Common myeloid progenitor, CD34-positive (primary cell): ENCODE data around the gene METTL21A.
"Not testable (repeated sequence)": the region's sequence is repeated elsewhere in the genome, so short reads cannot be mapped to it uniquely, and the experiment has no call there.

Experiments
- CTCF ChIA-PET: fragments of 350-600 bp; sonication (Branson Sonifier 250); formaldehyde crosslinking; loops from one replicate; lab custom pipeline; 2021; ENCODE audit warnings: antibody characterized with exemption; lab: Charles Lee
- POLR2A ChIA-PET: fragments of 350-600 bp; sonication (Branson Sonifier 250); formaldehyde crosslinking; loops from one replicate; lab custom pipeline; 2021; ENCODE audit warnings: antibody characterized with exemption; lab: Charles Lee
- DNase-seq, 3 donors: peaks; one replicate each; pipeline versions ENCODE4 v3.0.0 to v3.0.0-alpha.2; 2013
- H3K27ac ChIP-seq, 2 experiments: 1 replicate in 1 of 2; 2 replicates in 1 of 2; pipeline ENCODE4 v1.7.0; 2013; ENCODE audit warnings: inconsistent platforms in 2 of 2, low read length in 2 of 2, mild to moderate bottlenecking in 2 of 2, low read depth in 1 of 2, moderate library complexity in 1 of 2; ENCODE audit not compliant: severe bottlenecking in 2 of 2, insufficient read depth in 1 of 2, poor library complexity in 1 of 2
- H3K27me3 ChIP-seq, 5 experiments: replicated peaks in 2 of 5; 1 replicate in 3 of 5; 2 replicates in 2 of 5; pipeline versions ENCODE4 v1.6.1 to v1.7.0; 2013; ENCODE audit warnings: low read length in 4 of 5, mild to moderate bottlenecking in 2 of 5, moderate library complexity in 2 of 5, inconsistent platforms in 1 of 5; ENCODE audit not compliant: insufficient read depth in 5 of 5, control insufficient read depth in 4 of 5
- H3K36me3 ChIP-seq, 4 experiments: 1 replicate in 2 of 4; 2 replicates in 2 of 4; pipeline versions ENCODE4 v1.6.1 to v1.7.0; 2013; ENCODE audit warnings: low read length in 3 of 4, control low read depth in 1 of 4, mild to moderate bottlenecking in 1 of 4; ENCODE audit not compliant: control insufficient read depth in 4 of 4, insufficient read depth in 4 of 4
- H3K4me1 ChIP-seq, 4 experiments: 1 replicate in 3 of 4; 2 replicates in 1 of 4; pipeline versions ENCODE4 v1.6.1 to v1.7.1; 2013; ENCODE audit warnings: low read length in 3 of 4, mild to moderate bottlenecking in 3 of 4, control low read depth in 1 of 4, inconsistent platforms in 1 of 4, moderate library complexity in 1 of 4; ENCODE audit not compliant: control insufficient read depth in 4 of 4, insufficient read depth in 4 of 4; ENCODE audit errors: control extremely low read depth in 1 of 4
- H3K4me3 ChIP-seq, 7 experiments: 1 replicate in 4 of 7; 2 replicates in 3 of 7; pipeline versions ENCODE4 v1.5.1 to v1.7.0; 2013; ENCODE audit warnings: mild to moderate bottlenecking in 7 of 7, low read length in 6 of 7, moderate library complexity in 6 of 7, inconsistent platforms in 2 of 7, low read depth in 2 of 7, control low read depth in 1 of 7; ENCODE audit not compliant: insufficient read depth in 4 of 7, control insufficient read depth in 1 of 7; ENCODE audit errors: extremely low read depth in 1 of 7
- H3K9me3 ChIP-seq, 5 experiments: 1 replicate in 4 of 5; 2 replicates in 1 of 5; pipeline versions ENCODE4 v1.6.1 to v1.7.1; 2013; ENCODE audit warnings: low read length in 4 of 5, mild to moderate bottlenecking in 2 of 5, inconsistent platforms in 1 of 5, low read depth in 1 of 5, moderate library complexity in 1 of 5; ENCODE audit not compliant: control insufficient read depth in 4 of 5, insufficient read depth in 2 of 5; ENCODE audit errors: control extremely low read depth in 1 of 5
- WGBS: methylation state at CpG from one replicate; pipeline ENCODE4 v1.1.5; 2013; ENCODE audit not compliant: insufficient coverage; 5-methylcytosine and 5-hydroxymethylcytosine counted together

METTL21A gene

DNA sequence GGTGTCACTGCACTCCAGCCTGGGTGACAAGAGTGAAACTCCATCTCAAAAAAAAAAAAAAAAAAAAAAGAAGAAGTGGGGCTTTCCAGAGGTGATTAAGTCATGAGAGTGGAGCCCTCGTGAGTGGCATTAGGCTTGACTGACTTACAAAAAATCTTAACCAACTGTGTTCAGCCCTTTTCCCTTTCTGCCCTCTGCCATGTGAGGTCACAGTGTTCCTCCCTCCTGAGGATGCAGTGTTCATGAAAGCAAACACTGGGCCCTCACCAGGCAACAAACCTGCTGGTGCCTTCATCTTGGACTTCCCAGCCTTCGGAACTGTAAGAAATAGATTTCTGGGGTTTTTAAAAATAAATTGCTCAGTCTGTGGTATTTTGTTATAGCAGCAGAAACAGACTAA lies 37.0 kb upstream of the METTL21A start:
- POLR2A ChIA-PET = no interaction called here

GRCh38 chr2:207660994-207661393 lies 35.8 kb upstream of the METTL21A start:
- CTCF ChIA-PET = interaction anchor here (1.0 kb wide), 1 partner anchor 33 kb away, joined by 4 read pairs; no protein-coding TSS in a partner anchor
- Histone ChIP-seq H3K27ac (no peak overlapping the region), H3K36me3 (no peaks in the 10 kb centered on the region), H3K4me1 (no peaks in the 10 kb centered on the region), H3K9me3 (no peaks in the 10 kb centered on the region), H3K27me3 (no peaks in the 10 kb centered on the region), H3K4me3 (no peak overlapping the region)
- DNase-seq = no peak
- 100% methylated on average over 3 of the region's 7 CpGs for WGBS
- POLR2A ChIA-PET = interaction anchor here (0.7 kb wide), 1 partner anchor 691 kb away, joined by 4 read pairs; no protein-coding TSS in a partner anchor

More for the DNA sequence above, 37.0 kb upstream of the METTL21A start:
- no peaks in the 10 kb centered on the region for H3K27me3 ChIP-seq
- peak; percentile 44 to 77 (median 76) for DNase-seq
- H3K27ac ChIP-seq = no peak overlapping the region
- no peak overlapping the region for H3K4me3 ChIP-seq
- H3K36me3 ChIP-seq = no peaks in the 10 kb centered on the region
- 80% methylated on average over 2 of the region's 2 CpGs for WGBS
- H3K4me1 ChIP-seq = peaks cover 0 to 2% (median 0%) of the 10 kb centered on the region in 4 experiments
- CTCF ChIA-PET = no interaction called here
- no peaks in the 10 kb centered on the region for H3K9me3 ChIP-seq

DNA sequence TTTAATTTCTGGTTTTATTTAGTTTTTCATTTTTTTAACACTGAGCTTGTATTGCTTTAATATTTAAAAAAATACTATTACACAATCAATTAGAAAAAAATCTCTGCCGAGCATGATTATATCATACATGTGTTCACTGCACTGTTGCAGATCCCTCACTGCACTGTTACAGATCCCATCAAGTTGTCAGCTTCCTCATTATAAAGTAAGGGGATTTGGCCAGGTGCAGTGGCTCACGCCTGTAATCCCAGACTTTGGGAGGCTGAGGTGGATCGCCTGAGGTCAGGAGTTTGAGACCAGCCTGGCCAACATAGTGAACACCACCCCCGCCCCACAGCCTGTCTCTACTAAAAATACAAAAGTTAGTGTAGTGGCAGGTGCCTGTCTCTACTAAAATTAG lies 33.0 kb upstream of the METTL21A start:
- no peaks in the 10 kb centered on the region for H3K9me3 ChIP-seq
- H3K4me1 ChIP-seq = no peaks in the 10 kb centered on the region
- no peak for DNase-seq
- WGBS = no CpG with 5 or more reads among the region's 4 CpGs
- no peaks in the 10 kb centered on the region for H3K36me3 ChIP-seq
- H3K27me3 ChIP-seq = no peaks in the 10 kb centered on the region
- H3K27ac ChIP-seq = no peak overlapping the region
- ChIA-PET CTCF (interaction anchor here (0.5 to 1.9 kb wide), 4 partner anchors 17 to 1570 kb away, joined by 3 to 5 read pairs (median 4); no protein-coding TSS in a partner anchor), POLR2A (no interaction called here)
- H3K4me3 ChIP-seq = no peak overlapping the region

DNA sequence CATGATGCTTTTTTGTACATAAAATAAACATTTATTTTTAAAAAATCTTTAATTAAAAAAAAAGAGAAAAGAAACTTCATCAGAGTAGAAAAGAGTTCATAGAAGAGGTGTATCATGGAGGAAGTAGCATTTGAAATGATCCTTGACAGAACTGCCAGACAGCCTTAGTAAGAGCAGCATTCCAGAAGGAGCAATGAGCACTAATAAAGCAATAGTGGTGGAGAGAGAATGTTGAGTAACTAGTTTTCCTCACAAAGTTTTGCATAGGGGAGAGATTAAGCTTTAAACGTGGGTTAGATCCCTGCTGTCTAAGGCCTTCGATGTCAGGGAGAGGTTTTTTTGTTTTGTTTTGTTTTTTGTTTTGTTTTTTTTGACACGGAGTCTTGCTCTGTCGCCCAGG lies 29.8 kb upstream of the METTL21A start:
- Histone ChIP-seq H3K9me3 (no peaks in the 10 kb centered on the region), H3K27me3 (no peaks in the 10 kb centered on the region), H3K4me3 (no peak overlapping the region), H3K36me3 (no peaks in the 10 kb centered on the region), H3K4me1 (no peaks in the 10 kb centered on the region), H3K27ac (no peak overlapping the region)
- ChIA-PET CTCF (no interaction called here), POLR2A (no interaction called here)
- no CpG with 5 or more reads among the region's 4 CpGs for WGBS
- no peak for DNase-seq

DNA sequence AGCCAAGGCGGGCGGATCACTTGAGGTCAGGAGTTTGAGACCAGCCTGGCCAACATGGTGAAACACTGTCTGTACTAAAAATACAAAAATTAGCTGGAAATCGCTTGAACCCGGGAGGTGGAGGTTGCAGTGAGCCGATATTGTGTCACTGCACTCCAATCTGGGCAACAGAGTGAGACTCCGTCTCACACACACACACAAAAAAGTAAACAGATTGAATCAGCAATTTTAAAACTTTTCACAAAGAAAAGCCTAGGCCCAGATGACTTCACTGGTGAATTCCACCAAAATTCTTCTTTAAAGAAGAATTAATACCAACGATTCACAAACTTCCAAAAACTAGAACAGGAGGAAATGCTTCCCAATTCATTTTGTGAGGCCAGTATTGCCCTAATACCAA lies 21.4 kb upstream of the METTL21A start:
- H3K27me3 ChIP-seq, POLR2A ChIA-PET, CTCF ChIA-PET, H3K9me3 ChIP-seq, H3K4me1 ChIP-seq, H3K27ac ChIP-seq, H3K36me3 ChIP-seq, H3K4me3 ChIP-seq, DNase-seq: not testable (repeated sequence)
- 97% methylated on average over 5 of the region's 7 CpGs for WGBS

- Histone ChIP-seq H3K27me3 (no peaks in the 10 kb centered on the region), H3K9me3 (peaks cover 8 to 20% (median 10%) of the 10 kb centered on the region in 5 experiments), H3K4me3 (no peak overlapping the region), H3K4me1 (no peaks in the 10 kb centered on the region), H3K36me3 (no peaks in the 10 kb centered on the region), H3K27ac (no peak overlapping the region)
- no peak for DNase-seq
- no CpG with 5 or more reads among the region's 1 CpG for WGBS
- POLR2A ChIA-PET = no interaction called here
- CTCF ChIA-PET = no interaction called here
Measured at GRCh38 chr2:207643892-207644291, 18.7 kb upstream of the METTL21A start.

GRCh38 chr2:207640661-207641060 lies 15.5 kb upstream of the METTL21A start:
- Histone ChIP-seq H3K36me3 (no peaks in the 10 kb centered on the region), H3K4me1 (peaks cover 0 to 11% (median 8%) of the 10 kb centered on the region in 4 experiments), H3K9me3 (peaks cover 8 to 20% (median 10%) of the 10 kb centered on the region in 5 experiments), H3K27ac (no peak overlapping the region), H3K4me3 (no peak overlapping the region), H3K27me3 (no peaks in the 10 kb centered on the region)
- WGBS = no CpG with 5 or more reads among the region's 1 CpG
- CTCF ChIA-PET = interaction anchor here (1.2 to 1.4 kb wide), 3 partner anchors 13 to 64 kb away, joined by 3 read pairs; no protein-coding TSS in a partner anchor
- DNase-seq = no peak
- POLR2A ChIA-PET = no interaction called here
